Posterior vena cava (tissue), 2 donors: ENCODE results near the gene GSTA3. TPM values are rescaled to one million over a fixed set of nuclear protein-coding genes. Genes with fewer than 3 reads are reported as not detected.
"Not testable (repeated sequence)": the region's sequence is repeated elsewhere in the genome, so short reads cannot be mapped to it uniquely, and the experiment has no call there.

ENCODE experiments used
- DNase-seq: peaks from one replicate; pipeline ENCODE4 v3.0.0-alpha.2; 2020; ENCODE audit warnings: low spot score
- intact Hi-C, 2 donors: fragments of 100-400 bp; cut with DNase I; formaldehyde crosslinking; loops; one replicate each; pipeline versions ENCODE4 v1.14.1 to v1.14.2; 2022 to 2023
- long read RNA-seq, 2 donors: library from polyadenylated mRNA; unstranded; transcript quantifications; one replicate each; pipeline ENCODE4 v2.0.0, GENCODE V29; 2020 to 2021
- total RNA-seq, 2 donors: library from RNA; stranded (reverse); fragmentation: NEBNext Ultra II Directional; extraction: Animal tissue kit (Norgen Biotek cat#: 25700); gene quantifications; one replicate each; pipeline ENCODE4 v1.2.1, GENCODE V29; 2021
- donor health status: DM: yes; HTN: yes; CAD: no.
- donor health status: DM: yes; HTN: yes; CAD: no.

Gene GSTA3
- not detected for total RNA-seq
- long read RNA-seq, donor 1: 0 reads
- long read RNA-seq, donor 2: 0 reads

GRCh38 chr6:52909531-52909930, at the start of gene GSTA3:
Gene GSTA3, minus strand, starts transcription at chr6:52909698. Its CDS starts 3,864 bp downstream, at chr6:52905834.
- intact Hi-C loops: no loop called here

GRCh38 chr6:52958546-52959255, 49.2 kb upstream of the GSTA3 start:
- intact Hi-C loops: no loop called here

More at GRCh38 chr6:52909531-52909930, at the start of gene GSTA3:
- no peak for DNase-seq

DNA sequence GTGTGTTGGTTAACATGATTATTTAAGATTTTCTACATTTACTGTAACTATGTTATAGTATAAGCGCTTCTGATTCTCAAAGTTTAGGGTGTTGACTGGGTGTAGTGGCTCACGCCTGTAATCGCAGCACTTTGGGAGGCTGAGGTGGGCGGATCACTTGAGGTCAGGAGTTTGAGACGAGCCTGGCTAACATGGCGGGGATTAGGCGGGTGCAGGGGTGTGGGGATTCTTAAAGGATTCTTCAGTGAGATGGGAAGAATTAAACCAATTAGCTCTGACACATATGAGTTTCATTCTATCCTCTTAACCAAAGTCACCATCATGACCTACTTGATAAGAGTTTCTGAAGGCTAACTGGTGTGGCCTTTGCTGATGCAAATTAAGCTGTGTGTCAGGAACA, 46.4 kb upstream of the GSTA3 start:
- intact Hi-C loops: no loop called here
- DNase-seq: no peak

More at GRCh38 chr6:52958546-52959255, 49.2 kb upstream of the GSTA3 start:
- no peak for DNase-seq

- intact Hi-C loops: no loop called here
These were observed 44.7 kb upstream of the GSTA3 start for GRCh38 chr6:52953911-52954839.

DNA sequence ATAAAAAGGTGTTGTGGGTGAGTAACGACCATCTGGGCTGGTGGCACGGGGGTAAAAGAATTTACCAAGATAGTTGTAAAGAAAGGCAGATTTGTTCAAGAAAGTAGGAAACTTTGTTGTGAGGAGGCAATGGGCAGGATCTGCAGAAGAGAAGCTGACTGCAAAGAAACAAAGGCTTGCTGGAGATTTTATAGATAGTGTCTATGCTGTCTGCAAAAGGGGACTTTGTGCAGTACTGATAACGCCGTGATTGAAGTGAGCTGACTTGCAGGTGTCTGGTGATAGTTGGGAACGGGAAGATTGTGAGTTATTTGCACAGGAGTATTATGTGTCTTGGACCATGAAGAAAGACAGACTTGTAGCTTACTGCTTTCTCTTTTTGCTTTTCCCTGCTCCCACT, 36.8 kb upstream of the GSTA3 start:
- no peak for DNase-seq
- intact Hi-C loops: no loop called here

More at GRCh38 chr6:52953911-52954839, 44.7 kb upstream of the GSTA3 start:
- no peak for DNase-seq

DNA sequence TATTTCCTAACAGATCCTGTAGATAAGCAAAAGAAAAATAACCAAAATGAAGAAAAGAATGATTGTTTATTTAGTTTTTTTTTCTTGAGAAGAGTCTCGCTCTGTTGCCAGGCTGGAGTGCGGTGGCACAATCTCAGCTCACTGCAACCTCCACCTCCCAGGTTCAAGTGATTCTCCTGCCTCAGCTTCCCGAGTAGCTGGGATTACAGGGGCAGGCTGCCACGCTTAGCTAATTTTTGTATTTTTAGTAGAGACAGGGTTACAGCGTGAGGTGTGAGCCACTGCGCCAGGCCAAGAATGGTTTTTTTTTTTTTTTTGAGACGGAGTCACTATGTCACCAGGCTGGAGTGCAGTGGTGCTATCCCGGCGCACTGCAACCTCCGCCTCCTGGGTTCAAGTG, 33.3 kb upstream of the GSTA3 start:
- DNase-seq, intact Hi-C loops: not testable (repeated sequence)

DNA sequence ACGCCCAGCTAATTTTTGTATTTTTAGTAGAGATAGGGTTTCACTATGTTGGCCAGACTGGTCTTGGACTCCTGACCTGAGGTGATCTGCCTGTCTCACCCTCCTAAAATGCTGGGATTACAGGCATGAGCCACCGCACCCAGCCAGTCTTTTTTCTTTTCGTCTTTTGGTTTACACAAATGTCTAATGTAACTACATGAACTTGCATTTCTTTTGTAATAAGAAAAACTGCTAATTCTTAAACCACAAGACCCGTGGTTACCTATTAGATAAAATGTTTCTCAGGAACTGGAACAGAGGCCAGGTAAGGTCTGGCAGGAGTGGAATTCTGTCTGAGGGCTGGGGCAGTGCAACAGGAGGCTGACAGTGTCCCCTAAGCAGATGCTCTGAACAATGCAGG, 32.7 kb upstream of the GSTA3 start:
- no peak for DNase-seq
- intact Hi-C loops: no loop called here

GRCh38 chr6:52937908-52938307, 28.4 kb upstream of the GSTA3 start:
- intact Hi-C loops: no loop called here
- DNase-seq: no peak

DNA sequence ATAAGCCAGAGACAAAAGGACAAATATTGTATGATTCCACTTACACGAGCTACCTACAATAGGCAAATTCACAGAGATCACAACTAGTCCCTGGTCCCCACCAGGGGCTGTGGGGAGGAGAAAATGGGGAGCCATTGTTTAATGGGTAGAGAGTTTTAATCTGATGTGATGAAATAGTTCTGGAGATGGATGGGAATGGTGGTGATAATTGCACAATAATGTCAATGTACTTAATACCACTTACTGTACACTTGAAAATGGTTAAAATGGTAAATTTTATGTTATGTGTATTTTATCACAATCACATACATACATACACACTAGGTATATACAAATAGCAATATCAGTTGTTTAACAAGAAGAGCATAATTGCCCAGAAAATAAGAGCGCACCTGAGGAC, 24.3 kb upstream of the GSTA3 start:
- no peak for DNase-seq
- intact Hi-C loops: no loop called here

- intact Hi-C loops: no loop called here
- no peak for DNase-seq
These were observed 21.9 kb upstream of the GSTA3 start for GRCh38 chr6:52931351-52931750.

- no peak for DNase-seq
- intact Hi-C loops: no loop called here
These were observed 20.0 kb upstream of the GSTA3 start for GRCh38 chr6:52929321-52930164.

GRCh38 chr6:52927451-52927850, 18.0 kb upstream of the GSTA3 start:
- intact Hi-C loops: no loop called here
- DNase-seq: no peak

DNA sequence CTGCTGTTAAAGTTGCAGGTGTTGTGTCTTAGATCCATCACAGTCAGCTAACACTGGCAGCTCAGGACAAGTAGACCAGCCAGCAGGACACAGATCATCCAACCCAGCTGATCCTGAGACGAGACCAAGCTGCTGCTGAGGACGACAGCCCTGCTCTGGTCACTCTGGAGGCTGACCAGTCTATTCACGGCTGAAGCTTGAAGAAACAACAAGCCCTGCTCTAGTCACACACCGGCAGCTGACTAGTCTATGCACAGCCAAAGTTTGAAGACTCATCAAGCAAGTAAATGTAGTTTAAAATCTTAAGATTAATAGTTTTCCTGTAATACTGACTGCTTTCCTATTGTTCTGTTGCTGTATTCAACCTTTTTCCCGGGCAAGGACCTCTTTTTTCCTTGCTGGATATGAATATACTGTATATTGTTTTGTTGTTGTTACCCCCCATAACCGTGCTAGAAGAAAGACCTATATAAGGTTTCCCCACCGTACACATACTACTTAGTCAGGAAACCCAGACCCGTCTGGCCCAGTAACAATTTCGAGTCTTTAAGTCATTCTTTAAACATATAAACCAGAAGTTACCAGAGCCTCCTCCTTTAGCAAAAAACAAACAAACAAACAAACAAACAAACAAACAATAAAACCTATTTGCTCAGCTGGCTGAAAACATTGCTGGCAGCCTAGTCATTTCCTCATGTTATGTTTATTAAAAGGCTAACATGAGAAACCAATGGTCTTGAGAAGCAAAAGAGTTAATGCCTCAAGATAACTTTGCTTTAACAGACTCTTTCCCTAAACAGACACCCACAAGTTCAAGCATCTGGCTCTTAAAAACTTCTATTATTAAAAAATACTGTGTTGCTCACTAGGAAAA, 16.7 kb upstream of the GSTA3 start:
- DNase-seq: no peak
- intact Hi-C loops: no loop called here

DNA sequence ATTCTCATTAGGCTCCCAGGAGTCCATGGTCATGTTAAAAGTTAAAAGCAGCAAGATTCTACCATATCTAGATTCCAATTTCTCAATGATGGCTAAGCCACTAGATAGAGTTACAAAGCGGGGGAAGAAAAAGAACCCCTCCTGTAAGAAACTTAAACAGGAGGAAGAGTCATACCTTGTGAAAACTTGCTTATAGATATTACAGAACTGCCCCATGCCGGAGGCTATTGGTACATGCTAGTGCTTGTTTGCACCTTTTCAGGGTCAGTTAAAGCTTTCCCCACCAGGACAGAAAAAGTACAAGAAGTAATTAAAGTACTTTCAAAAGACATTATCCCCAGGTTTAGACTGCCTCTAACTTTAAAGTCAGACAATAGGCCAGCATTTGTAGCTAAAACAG, 15.5 kb upstream of the GSTA3 start:
- no peak for DNase-seq
- intact Hi-C loops: no loop called here

- DNase-seq, intact Hi-C loops: not testable (repeated sequence)
These were observed 14.2 kb upstream of the GSTA3 start for GRCh38 chr6:52923689-52924088.

DNA sequence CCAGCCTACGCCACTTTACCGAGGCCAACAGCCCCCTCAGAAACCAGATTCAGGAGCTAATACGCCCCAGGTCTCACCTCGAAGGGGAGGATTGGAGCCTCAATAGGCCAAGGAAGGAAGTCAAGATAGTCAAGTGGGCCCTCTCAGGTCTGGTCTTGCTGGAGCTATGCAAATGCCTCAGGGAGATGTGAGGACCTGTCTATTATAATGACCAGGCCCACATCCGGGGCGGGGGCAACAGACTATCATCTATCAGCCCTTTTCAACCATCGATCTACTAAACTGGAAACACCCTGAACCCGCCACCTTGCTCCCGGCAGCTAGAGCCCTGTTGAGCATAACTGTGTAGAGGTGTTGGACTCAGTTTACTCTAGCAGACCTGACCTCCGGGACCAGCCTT, 12.7 kb upstream of the GSTA3 start:
- intact Hi-C loops: no loop called here

DNA sequence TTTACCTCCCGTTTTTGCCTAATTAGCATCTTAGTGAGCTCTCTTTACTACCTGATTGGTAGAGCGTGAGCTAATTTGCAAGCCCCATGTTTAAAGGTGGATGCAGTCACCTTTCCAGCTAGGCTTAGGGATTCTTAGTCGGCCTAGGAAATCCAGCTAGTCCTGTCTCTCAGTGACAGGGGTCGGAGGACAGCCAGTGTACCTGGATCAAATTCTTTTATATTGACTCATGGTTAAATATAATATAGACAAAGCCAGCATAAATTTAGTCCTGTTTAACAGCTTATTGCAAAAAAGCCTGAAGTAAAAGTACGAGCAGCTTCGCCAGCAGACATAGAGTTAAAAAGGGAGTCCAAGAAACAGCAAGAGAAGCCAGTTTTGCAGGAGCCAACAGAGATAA, 12.2 kb upstream of the GSTA3 start:
- intact Hi-C loops: no loop called here
- no peak for DNase-seq

More for the DNA sequence above, 12.7 kb upstream of the GSTA3 start:
- DNase-seq: no peak

GRCh38 chr6:52919511-52919910, 10.0 kb upstream of the GSTA3 start:
- DNase-seq, intact Hi-C loops: not testable (repeated sequence)
